GM21423 (cell line): ENCODE measurements around the gene FBXO45.
"Not testable (repeated sequence)": the region's sequence is repeated elsewhere in the genome, so short reads cannot be mapped to it uniquely, and the experiment has no call there.

Experiments
- ATAC-seq: cut with Tn5 transposase; IDR thresholded peaks from one replicate; pipeline ENCODE4 v1.9.1; 2021; ENCODE audit warnings: mild to moderate bottlenecking, moderate library complexity; ENCODE audit not compliant: unreplicated experiment

The FBXO45 gene

DNA sequence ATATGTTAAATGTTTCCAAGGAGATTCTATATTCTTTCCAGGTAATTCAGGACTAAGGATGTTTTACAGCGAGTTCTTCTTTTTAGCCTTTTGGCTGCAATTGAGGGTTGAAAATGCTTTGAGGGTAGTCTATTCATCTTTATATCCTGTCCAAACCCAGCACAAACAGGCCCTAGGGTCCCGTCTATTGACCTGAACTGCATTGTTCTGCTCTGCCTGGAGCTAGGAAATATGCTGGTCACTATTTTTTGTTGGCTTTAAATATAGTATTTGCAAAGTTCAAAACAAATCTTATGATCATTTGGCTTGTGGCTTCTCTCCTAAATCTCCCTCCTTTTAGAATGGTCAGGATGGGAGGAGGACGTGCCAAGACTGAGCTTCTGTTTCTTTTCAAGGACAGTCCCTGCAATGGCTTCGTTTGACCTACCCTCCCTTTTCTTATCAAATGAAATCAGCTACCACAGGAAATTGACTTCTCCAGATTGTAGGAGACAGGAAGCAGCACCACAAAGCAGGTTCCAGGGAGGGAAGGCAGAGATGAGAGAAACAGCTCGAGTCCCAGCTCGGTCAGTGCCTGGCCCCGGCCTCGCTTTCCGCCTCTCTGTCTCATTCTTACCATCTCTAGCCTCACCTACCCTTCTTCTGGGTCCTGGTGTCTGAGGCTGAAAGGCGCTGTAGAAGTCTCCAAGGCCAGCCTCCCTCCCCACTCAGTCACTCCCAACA, 43.5 kb downstream of the FBXO45 start:
- ATAC-seq = no peak

GRCh38 chr3:196615234-196615633, 46.8 kb downstream of the FBXO45 start:
- not testable (repeated sequence) for ATAC-seq

GRCh38 chr3:196617256-196617655, 48.8 kb downstream of the FBXO45 start:
- no peak for ATAC-seq

DNA sequence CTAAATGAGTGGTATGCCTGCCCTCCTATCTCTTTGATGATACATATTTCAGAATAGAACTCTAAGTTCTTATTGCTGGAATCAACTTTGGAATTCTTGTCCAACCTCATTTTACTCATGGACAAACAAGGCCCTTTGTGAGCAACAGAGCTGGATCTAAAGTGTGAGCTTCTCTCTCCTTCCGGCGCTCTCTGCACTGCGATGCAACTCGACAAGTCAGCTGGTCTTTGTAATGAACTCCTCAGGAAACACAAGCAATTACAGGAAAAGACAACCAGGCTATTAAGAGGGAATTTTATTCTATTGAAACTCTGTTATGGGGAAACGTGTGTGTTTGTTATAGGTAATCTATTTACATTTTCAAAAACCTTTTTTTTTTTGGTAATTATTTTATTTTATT, 50.8 kb downstream of the FBXO45 start:
- ATAC-seq = no peak

GRCh38 chr3:196619627-196620026, 51.2 kb downstream of the FBXO45 start:
- not testable (repeated sequence) for ATAC-seq

- no peak for ATAC-seq
Observed at GRCh38 chr3:196620161-196620604, 51.7 kb downstream of the FBXO45 start.

DNA sequence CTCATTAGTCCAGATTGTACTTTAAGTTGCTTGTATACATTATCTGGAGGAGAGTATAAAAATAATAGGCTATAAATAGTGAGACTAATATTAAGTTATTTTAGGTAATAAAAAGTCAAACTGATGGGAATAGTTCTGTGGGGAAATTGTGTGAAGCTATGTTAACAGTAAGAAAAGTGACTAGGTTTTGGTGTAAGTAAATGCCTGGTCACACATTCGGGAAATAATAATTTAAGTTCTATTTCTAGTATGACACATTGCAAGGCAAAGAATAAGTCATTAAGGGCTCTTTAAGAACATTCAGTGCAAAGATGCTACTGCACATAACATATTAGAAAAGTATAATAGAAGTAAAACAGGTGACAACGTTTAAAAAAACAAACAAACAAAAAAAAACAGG, 52.2 kb downstream of the FBXO45 start:
- ATAC-seq = no peak

DNA sequence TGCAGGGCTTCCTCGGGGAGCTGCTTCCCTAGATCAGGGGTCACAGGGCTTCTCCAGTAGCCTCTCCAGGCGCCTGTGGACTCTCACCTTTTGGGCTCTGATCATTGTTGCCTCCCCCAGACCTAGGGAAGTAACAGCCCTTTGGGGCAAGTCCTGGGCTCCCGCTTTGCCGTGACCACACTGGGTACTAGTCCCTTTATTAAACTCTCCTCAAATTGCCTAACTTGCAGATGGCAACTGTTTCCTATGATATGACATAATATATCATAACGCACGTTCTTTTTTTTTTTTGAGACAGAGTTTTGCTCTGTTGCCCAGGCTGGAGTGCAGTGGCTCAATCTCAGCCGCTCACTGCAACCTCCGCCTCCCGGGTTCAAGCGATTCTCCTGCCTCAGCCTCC, 53.2 kb downstream of the FBXO45 start:
- no peak for ATAC-seq

- peak; percentile 53 for ATAC-seq
Observed at GRCh38 chr3:196624067-196624790, 55.8 kb downstream of the FBXO45 start.

- ATAC-seq = no peak
Observed at GRCh38 chr3:196624907-196625306, 56.4 kb downstream of the FBXO45 start.

DNA sequence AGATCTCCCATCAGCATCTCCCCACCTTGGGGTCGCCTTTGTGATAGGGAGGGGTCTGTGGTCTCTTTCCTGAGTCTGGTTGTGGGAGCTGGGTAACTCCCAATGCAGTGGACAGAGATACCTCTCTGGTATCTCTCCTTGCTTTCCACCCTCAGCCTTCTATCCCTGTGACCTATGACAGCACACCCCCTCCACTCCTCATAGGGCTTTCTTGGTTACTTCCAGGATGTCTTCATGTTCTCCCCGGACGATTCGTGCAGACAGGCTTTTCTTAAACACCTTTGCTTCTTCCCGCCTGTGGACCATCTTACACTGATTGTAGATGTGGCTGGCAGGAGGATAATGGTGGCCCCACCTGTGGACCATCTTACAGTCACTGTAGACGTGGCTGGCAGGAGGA, 56.9 kb downstream of the FBXO45 start:
- no peak for ATAC-seq

DNA sequence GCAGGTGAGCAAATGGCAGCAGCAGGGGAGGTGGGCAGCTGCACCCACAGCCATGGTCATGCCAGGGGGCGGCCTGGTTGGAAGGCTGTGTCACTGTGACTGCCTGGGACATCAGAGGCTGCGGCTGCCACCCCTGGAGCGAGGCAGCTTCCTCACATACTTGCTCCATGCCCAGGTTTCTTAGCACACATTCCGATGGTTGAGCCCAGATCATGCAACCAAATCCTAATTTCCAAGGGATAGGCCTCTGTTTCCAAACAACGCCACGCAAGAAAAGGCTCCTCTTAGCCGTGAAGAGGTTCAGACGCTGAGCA, 59.4 kb downstream of the FBXO45 start:
- ATAC-seq = no peak

- no peak for ATAC-seq
Observed at GRCh38 chr3:196629228-196629627, 60.8 kb downstream of the FBXO45 start.

DNA sequence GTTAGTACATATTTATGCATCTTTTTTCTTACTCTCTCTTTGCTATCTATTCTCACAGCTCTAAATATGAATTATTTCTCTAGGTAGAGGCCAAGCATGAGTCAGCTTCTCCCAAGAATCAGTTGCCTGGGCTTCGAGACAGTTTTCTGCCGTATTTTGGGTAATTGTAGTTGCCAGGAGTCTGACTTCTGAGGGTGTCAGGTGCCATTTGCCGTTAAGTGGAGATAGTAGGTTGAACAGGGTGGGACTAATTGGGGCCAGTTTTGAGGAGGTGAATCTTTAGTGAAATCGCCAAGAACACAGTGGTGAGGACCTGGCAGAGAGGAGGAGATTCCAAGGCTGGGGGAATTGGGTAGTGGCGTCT, 63.2 kb downstream of the FBXO45 start:
- no peak for ATAC-seq

DNA sequence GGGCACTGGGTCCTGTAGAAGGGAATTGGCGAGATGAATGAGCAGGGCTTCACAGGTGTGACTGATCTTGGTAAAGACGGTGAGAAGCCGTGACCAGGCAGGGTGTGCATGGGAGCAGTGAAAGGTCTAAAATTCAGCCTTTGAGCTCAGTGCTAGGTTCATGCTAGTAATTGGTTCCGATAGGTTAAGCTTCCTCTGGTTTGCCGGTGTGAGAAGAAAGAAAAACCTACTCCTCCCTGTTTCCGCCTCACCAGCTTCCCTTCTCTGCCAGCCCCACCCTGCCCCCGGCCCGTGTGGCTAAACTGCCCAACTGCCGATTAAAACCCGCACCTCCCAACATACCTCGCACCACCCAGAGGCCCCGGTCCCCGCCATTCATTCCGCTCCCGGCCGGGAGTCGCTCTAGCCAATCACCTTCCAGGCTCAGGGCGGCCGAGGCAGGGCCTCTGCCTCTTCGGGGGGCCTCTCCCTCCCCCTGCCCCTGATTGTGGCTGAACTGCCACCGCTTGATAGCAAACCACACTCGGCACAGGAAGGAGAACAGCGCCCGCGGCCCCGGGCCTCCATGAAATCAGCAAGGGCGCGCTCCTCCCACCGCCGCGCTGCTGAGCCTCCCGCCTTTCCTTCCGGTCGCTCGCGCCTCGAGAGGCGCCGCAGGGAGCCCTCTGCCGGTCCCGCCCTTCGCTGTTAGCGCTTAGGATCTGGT, 63.7 kb downstream of the FBXO45 start:
- peak; percentile 64 for ATAC-seq

GRCh38 chr3:196633555-196634151, 65.2 kb downstream of the FBXO45 start:
- ATAC-seq = no peak

DNA sequence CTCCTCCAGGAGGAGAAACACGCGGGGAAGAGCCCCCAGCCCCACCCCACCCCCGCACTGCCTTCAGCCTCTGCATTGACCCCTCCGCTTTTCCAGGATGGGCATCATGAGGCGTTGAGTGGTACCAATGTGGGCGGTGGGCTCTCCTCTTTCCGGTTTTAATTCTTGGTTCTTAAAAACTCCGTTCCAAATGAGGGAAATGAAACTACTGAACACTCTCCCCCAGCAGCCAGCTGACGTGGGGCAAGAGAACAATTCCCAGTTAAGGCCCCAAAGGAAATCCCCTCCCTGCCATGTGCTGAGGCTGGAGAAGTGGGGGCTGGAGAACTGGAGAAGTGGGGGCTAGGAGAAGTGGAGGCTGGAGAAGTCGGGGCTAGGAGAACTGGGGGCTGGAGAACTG, 65.8 kb downstream of the FBXO45 start:
- ATAC-seq = no peak

DNA sequence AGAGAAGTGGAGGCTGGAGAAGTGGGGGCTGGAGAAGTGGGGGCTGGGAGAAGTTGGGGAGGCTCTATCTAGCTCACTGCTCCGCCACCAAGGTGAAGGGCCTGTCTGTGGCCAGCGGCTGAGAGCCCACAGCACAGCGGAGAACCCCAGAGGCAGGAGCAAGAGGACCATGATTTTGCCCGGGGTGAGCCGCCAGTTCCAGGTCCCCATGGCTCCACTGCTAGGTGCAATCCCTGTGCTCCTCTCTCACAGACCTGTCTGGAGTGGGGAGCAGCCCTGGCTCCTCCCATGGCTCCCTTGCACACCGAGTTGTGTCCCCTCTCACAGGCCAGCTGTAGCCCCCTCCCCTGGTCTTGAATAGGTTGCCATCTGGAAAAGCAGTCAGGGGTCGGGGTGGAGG, 66.4 kb downstream of the FBXO45 start:
- no peak for ATAC-seq

DNA sequence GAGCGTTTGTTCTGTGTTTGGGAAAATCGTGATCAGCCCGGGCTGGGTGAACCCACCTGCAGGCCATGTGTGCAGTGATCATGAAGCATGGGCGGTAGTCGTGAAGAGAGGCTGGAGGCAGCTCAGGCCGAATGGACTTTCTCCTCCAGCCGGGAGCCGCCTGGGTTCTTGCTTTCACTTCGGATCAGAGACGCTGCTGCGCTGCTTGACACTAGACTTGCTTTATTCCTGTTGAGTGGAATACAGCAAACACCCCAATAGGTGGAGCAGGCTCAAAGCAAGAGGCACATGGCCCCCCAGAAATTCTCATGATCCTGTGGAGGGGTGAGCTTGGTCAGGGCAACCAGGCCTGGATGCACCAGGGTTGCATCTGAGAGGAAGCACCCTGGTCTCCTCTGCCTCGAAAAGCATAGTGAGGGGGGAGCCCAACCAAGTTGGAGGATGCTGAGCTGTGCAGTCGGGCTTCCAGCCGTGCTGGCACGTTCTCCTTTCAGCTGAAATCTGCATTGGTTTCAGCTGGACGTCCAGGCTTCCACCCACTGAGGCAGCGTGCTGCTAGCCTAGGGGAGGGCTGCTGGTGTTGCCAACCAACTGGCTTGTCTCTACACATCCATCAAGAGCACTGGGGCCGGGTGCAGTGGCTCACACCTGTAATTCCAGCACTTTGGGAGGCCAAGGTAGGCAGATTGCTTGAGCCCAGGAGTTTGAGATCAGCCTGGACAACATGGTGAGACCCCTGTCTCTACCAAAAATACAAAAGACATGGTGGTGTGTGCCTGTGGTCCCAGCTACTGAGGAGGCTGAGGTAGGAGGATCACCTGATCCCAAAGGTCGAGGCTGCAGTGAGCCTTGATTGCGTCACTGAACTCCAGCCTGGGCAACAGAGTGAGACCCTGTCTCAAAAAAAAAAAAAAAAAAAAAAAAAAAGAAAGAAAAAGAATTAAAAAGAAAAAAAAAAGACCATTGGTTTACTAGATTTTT, 68.2 kb downstream of the FBXO45 start:
- no peak for ATAC-seq

DNA sequence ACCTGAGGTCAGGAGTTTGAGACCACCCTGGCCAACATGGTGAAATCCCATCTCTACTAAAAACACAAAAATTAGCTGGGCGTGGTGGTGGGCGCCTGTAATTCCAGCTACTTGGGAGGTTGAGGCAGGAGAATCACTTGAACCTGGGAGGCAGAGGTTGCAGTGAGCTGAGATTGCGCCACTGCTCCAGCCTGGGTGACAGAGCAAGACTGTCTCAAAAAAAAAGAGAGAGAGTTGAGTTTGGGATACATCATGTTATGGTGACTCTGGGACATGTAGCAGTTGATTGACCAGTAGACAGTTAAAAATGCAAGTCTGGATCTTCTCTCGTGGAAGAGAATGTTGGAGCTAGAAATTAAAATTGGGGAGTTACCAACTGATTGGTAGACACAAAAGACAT, 69.5 kb downstream of the FBXO45 start:
- not testable (repeated sequence) for ATAC-seq
